Astrocyte (in vitro differentiated cells and primary cell): Measurements from ENCODE around the gene NRARP. TPM values are rescaled to one million over a fixed set of nuclear protein-coding genes. Genes with fewer than 3 reads are reported as not detected.

Source experiments
- DNase-seq: peaks from one replicate; pipeline ENCODE4 v3.0.0-alpha.2; 2010; ENCODE audit warnings: low read depth
- FAIRE-seq: peaks from 2 replicates; lab custom pipeline; 2011; peaks lifted over from hg19 to GRCh38; lab: Jason Lieb, UNC
- H2AFZ ChIP-seq: 2 replicates; pipeline ENCODE4 v1.6.0; 2012; ENCODE audit warnings: low read depth, low read length, inconsistent platforms
- H3K27ac ChIP-seq: 2 replicates; pipeline ENCODE4 v1.5.1; 2011; ENCODE audit warnings: low read depth, low read length, inconsistent platforms
- H3K27me3 ChIP-seq: 2 replicates; pipeline ENCODE4 v1.6.0; 2011; ENCODE audit warnings: low read length, inconsistent platforms; ENCODE audit not compliant: insufficient read depth
- H3K36me3 ChIP-seq: 2 replicates; pipeline ENCODE4 v1.5.1; 2011; ENCODE audit warnings: low read length, inconsistent platforms; ENCODE audit not compliant: insufficient read depth
- H3K4me1 ChIP-seq: 2 replicates; pipeline ENCODE4 v1.5.1; 2011; ENCODE audit warnings: low read length, inconsistent platforms; ENCODE audit not compliant: insufficient read depth
- H3K4me2 ChIP-seq: 2 replicates; pipeline ENCODE4 v1.6.0; 2012; ENCODE audit warnings: low read length, inconsistent platforms
- H3K4me3 ChIP-seq: 2 replicates; pipeline ENCODE4 v1.5.1; 2011; ENCODE audit warnings: low read depth, mild to moderate bottlenecking, low read length, inconsistent platforms; ENCODE audit not compliant: insufficient read depth
- H3K79me2 ChIP-seq: 2 replicates; pipeline ENCODE4 v1.6.0; 2012; ENCODE audit warnings: mild to moderate bottlenecking, low read length, inconsistent platforms; ENCODE audit not compliant: insufficient read depth
- H3K9ac ChIP-seq: 2 replicates; pipeline ENCODE4 v1.6.0; 2012; ENCODE audit warnings: mild to moderate bottlenecking, low read length, inconsistent platforms
- H3K9me3 ChIP-seq: 2 replicates; pipeline ENCODE4 v1.5.1; 2012; ENCODE audit warnings: low read depth, mild to moderate bottlenecking, low read length, inconsistent platforms; ENCODE audit not compliant: insufficient read depth
- H4K20me1 ChIP-seq: 2 replicates; pipeline ENCODE4 v1.6.0; 2012; ENCODE audit warnings: low read length, inconsistent platforms; ENCODE audit not compliant: insufficient read depth
- H3K27ac Mint-ChIP-seq: one replicate; pipeline ENCODE4 v1.8.0; 2021; ENCODE audit warnings: mild to moderate bottlenecking, mixed read lengths; ENCODE audit not compliant: unreplicated experiment
- H3K27me3 Mint-ChIP-seq: one replicate; pipeline ENCODE4 v1.8.0; 2021; ENCODE audit warnings: low read depth, mixed read lengths; ENCODE audit not compliant: unreplicated experiment
- H3K36me3 Mint-ChIP-seq: one replicate; pipeline ENCODE4 v1.8.0; 2021; ENCODE audit warnings: low read depth, mixed read lengths; ENCODE audit not compliant: unreplicated experiment
- H3K4me1 Mint-ChIP-seq: one replicate; pipeline ENCODE4 v1.8.0; 2021; ENCODE audit warnings: low read depth, mixed read lengths; ENCODE audit not compliant: unreplicated experiment
- H3K4me3 Mint-ChIP-seq: one replicate; pipeline ENCODE4 v1.8.0; 2021; ENCODE audit warnings: mild to moderate bottlenecking, moderate library complexity, mixed read lengths; ENCODE audit not compliant: unreplicated experiment
- H3K9me3 Mint-ChIP-seq: one replicate; pipeline ENCODE4 v1.8.0; 2021; ENCODE audit warnings: mild to moderate bottlenecking, mixed read lengths; ENCODE audit not compliant: unreplicated experiment
- CTCF ChIP-seq: IDR thresholded peaks from 2 replicates; pipeline ENCODE4 v1.5.1; 2011; ENCODE audit warnings: low read depth, mild to moderate bottlenecking, inconsistent platforms, low read length, moderate library complexity; ENCODE audit not compliant: insufficient read depth
- EZH2 ChIP-seq: IDR thresholded peaks from 2 replicates; pipeline ENCODE4 v1.6.1; 2012; ENCODE audit warnings: mild to moderate bottlenecking, low read length, inconsistent platforms; ENCODE audit not compliant: insufficient read depth
- total RNA-seq: library from RNA; stranded (reverse); gene quantifications from 2 replicates; pipeline ENCODE4 v1.2.1, GENCODE V29; 2021

Gene NRARP
- total RNA-seq, 1 donor from 2014 or later: 7.3 TPM

- Histone ChIP-seq H2AFZ (no peak overlapping the region), H3K79me2 (peaks cover 23% of the 10 kb centered on the region), H3K4me3 (no peak overlapping the region), H3K36me3 (peaks cover 15% of the 10 kb centered on the region), H3K9ac (no peak overlapping the region), H3K4me1 (peaks cover 4% of the 10 kb centered on the region), H3K27me3 (no peaks in the 10 kb centered on the region), H3K9me3 (no peaks in the 10 kb centered on the region), H4K20me1 (peaks cover 25% of the 10 kb centered on the region), H3K4me2 (no peak overlapping the region), H3K27ac (no peak overlapping the region)
- FAIRE-seq (no peak), DNase-seq (no peak)
- peaks cover 6% of the 10 kb centered on the region for H3K4me1 Mint-ChIP-seq
- no peaks in the 10 kb centered on the region for H3K9me3 Mint-ChIP-seq
- H3K27me3 Mint-ChIP-seq: no peaks in the 10 kb centered on the region
- peaks cover 15% of the 10 kb centered on the region for H3K36me3 Mint-ChIP-seq
- no peak overlapping the region for H3K27ac Mint-ChIP-seq
- no peak overlapping the region for H3K4me3 Mint-ChIP-seq
- TF ChIP-seq EZH2 (no peak), CTCF (no peak)
Observed at GRCh38 chr9:137265496-137266161, 36.4 kb downstream of the NRARP start.

GRCh38 chr9:137264067-137264466 is 38.0 kb downstream of the NRARP start:
- peaks cover 13% of the 10 kb centered on the region for H3K36me3 Mint-ChIP-seq
- Histone ChIP-seq H3K4me3 (no peak overlapping the region), H3K9me3 (no peaks in the 10 kb centered on the region), H3K79me2 (peaks cover 23% of the 10 kb centered on the region), H3K27ac (no peak overlapping the region), H2AFZ (no peak overlapping the region), H3K27me3 (no peaks in the 10 kb centered on the region), H3K9ac (no peak overlapping the region), H3K36me3 (peaks cover 11% of the 10 kb centered on the region), H3K4me1 (peaks cover 4% of the 10 kb centered on the region), H3K4me2 (no peak overlapping the region), H4K20me1 (peaks cover 23% of the 10 kb centered on the region)
- H3K27me3 Mint-ChIP-seq: no peaks in the 10 kb centered on the region
- TF ChIP-seq EZH2 (no peak), CTCF (no peak)
- DNase-seq: no peak
- no peak overlapping the region for H3K4me3 Mint-ChIP-seq
- H3K4me1 Mint-ChIP-seq: peaks cover 6% of the 10 kb centered on the region
- H3K9me3 Mint-ChIP-seq: no peaks in the 10 kb centered on the region
- no peak for FAIRE-seq
- no peak overlapping the region for H3K27ac Mint-ChIP-seq

GRCh38 chr9:137263506-137263905 is 38.6 kb downstream of the NRARP start:
- H3K4me2 ChIP-seq: no peak overlapping the region
- Mint-ChIP-seq H3K4me1 (peaks cover 3% of the 10 kb centered on the region), H3K27me3 (no peaks in the 10 kb centered on the region), H3K27ac (no peak overlapping the region), H3K4me3 (no peak overlapping the region), H3K9me3 (no peaks in the 10 kb centered on the region), H3K36me3 (peaks cover 9% of the 10 kb centered on the region)
- peaks cover 9% of the 10 kb centered on the region for H3K36me3 ChIP-seq
- FAIRE-seq (no peak), DNase-seq (no peak)
- H3K4me3 ChIP-seq: no peak overlapping the region
- peaks cover 4% of the 10 kb centered on the region for H3K4me1 ChIP-seq
- no peak overlapping the region for H2AFZ ChIP-seq
- H3K9me3 ChIP-seq: no peaks in the 10 kb centered on the region
- H4K20me1 ChIP-seq: peaks cover 20% of the 10 kb centered on the region
- H3K9ac ChIP-seq: no peak overlapping the region
- TF ChIP-seq EZH2: no peak
- no peak for TF ChIP-seq CTCF
- H3K79me2 ChIP-seq: peaks cover 21% of the 10 kb centered on the region
- H3K27me3 ChIP-seq: no peaks in the 10 kb centered on the region
- no peak overlapping the region for H3K27ac ChIP-seq
